ENCODE data around the gene MRAS.
"Not testable (repeated sequence)": the region's sequence is repeated elsewhere in the genome, so short reads cannot be mapped to it uniquely, and the experiment has no call there.

Gene MRAS

DNA sequence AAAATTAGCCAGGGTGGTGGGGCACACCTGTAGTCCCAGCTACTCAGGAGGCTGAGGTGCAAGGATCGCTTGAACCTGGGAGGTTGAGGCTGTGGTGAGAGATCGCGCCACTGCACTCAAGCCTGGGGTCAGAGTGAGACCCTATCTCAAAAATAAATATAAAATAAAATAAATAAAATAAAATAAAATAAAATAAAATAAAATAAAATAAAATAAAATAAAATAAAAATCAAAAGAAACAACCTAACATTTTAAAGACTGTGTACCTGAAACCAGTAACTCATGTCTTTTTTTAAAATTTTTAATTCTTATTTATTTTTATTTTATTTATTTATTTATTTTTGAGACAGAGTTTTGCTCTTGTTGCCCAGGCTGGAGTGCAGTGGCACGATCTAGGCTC lies 78.4 kb downstream of the MRAS start:
- DNase-seq = not testable (repeated sequence)

DNA sequence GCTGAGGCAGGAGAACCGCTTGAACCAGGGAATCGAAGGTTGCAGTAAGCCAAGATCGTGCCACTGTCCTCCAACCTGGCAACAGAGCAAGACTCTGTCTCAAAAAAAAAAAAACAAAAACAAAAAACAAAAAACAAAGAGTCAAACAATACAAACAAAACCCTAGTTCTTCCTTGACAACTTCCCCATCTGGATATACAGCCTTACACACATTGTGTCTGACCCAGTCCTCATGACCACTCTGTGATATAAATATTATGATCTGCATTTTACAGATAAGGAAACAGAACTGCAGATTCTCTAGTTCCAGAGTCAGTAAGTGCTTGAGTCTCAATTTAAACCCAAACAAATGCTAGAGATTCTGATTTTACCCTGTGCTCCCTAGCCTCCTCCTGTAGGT lies 81.3 kb downstream of the MRAS start:
- no peak for DNase-seq

- DNase-seq = no peak
Observed at GRCh38 chr3:138432576-138433240, 84.3 kb downstream of the MRAS start.

GRCh38 chr3:138433892-138434275 lies 85.5 kb downstream of the MRAS start:
- no peak for DNase-seq

DNA sequence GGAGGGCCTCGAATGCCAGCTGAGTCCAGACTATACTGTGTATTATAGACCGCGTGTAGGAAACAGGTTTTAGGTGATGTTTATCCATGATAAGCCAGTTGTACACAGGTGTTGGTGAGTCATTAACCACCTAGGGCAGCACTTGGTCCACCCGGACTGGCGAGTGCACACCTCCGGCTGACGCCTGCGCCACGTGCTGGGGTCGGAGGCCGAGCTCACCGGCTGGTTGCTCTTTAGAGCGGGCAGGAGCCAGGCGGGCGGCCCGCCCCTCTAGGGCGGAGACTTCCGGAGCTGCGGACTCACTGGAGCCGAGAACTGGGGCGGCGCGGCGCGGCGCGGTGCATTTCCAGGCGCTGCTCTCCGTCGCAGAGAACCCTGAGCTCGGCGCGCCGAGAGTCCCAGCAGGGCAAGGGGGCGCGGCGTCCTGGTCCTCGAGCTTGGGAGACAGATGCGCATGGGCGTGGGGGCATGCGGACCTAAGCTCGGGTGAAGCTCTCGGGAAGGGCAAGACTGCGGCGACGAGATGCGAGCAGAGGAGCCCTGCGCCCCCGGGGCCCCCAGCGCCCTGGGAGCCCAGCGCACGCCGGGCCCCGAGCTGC lies 86.0 kb downstream of the MRAS start, which contains the start of gene ESYT3:
TSS of gene ESYT3 (plus strand) at position 341 of the 599 bp plus-strand sequence. CDS start at position 524, 183 bp downstream.
- DNase-seq = peak; percentile 10 to 39

GRCh38 chr3:138434875-138435772 lies 86.7 kb downstream of the MRAS start:
- no peak for DNase-seq

DNA sequence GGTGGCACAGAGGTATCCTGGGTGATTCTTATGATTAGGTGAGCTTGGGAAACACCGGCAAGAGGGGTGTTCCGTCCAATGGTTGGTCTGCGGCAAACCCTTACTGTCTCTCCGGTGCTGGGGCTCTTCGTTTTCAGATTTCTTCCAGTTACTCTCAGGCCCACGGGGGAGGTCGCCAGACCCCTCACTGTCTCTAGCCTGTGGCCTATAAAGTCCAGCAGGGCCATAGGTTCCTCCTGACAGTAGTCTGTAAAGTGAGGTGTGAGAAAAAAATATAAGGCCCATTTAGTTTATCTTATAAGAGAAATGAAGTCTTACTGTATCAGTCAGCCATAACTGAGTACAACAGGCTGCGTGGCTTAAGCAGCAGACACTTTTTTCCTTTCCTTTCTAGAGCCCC lies 87.5 kb downstream of the MRAS start:
- DNase-seq = no peak

DNA sequence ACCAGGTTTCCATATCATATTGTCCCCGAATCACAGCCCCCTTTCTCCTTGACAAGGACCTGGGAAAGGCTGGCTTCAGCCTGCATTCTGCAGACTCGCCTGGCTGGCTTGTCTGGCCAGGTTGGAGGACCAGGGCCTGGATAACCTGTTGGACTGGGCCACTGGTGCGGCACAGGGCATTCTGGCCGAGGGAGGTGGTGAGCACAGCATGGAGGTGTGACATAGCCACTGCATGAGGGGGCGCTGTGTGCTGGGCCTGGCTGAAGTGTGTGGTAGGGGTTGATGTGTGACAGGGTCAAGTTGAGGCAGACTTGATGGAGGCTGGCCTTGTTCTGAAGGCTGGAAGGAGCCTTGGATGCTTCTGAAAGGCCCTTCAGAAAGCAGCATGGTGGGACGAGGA lies 88.9 kb downstream of the MRAS start:
- DNase-seq = no peak

DNA sequence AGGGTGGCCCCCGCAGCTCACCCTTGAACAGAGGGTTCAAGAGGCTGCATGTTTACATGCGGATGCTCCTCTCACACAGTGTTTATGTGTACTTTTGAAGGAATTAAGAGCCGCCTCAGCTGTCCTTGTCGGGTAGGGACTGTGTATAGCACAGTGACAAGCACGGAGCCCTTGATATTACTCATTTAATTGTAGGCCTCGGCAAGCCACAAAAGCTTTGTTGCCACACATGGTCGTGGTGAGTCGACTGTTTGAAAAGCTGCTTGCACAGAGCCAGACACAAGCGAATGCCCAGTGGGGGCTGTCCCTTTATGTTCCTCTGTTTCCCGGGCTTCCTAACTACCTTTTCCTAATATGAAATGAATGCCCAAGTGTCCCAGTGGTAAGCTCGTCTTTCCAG lies 90.5 kb downstream of the MRAS start:
- no peak for DNase-seq

GRCh38 chr3:138439646-138440045 lies 91.3 kb downstream of the MRAS start:
- DNase-seq = no peak

- DNase-seq = no peak
Observed at GRCh38 chr3:138440121-138440521, 91.7 kb downstream of the MRAS start.

DNA sequence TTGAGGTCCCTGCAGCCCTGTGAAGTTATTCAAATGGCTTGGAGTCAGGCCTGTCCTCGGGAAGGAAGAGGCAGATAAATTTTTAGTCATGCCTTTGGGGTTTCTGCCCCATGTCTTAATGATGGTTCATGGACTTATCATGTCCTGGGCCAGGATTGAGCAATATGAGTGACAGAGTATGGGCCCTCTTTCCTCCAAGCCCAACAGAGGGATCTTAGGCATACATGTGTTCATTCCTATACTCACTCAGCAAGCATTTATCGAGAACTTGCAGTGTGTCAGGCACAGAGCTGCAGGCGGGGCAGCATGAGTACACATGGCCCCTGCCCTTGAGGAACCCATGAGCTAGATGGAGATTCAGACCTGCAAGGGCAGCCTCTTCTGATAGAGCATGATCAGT lies 92.2 kb downstream of the MRAS start:
- no peak for DNase-seq

DNA sequence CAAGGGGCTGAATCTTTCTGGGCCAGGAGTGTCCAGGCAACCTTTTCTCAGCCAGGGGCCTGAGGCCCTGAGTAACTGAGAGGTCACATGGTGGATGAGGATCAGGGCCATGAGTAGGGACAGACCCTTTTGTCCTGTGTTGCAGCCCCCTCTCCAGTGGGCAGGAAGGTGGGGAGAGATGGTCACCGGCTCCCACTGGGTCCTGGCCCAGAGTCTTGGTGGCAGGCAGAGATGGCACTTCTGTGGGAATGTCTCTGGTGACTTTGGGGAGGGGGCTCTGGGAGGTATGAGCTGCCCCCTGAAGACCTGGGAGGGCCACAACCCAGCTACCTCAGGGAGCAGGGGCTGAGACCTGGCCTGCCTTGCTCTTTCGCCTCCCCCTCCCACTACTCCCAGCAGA lies 92.9 kb downstream of the MRAS start:
- DNase-seq = no peak

DNA sequence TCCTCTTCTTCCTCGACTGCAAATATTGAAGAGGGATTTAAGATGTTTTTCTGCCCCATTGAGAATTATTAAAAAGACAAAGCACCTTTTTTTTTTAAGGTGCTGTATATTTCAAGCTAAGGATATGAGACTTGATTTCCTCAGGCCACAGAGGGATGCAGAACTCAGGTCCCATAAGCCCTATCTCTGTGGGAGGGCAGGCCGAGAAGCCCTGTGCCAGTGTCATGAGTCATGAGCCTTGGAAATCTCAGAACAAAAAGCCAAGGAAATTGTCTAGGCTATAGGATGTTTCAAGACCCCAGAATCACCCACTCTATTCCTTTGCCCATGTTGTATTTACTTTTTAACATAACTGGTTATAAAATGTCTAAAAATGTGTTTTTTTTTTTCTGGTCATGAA lies 93.4 kb downstream of the MRAS start:
- no peak for DNase-seq

GRCh38 chr3:138442433-138442832 lies 94.1 kb downstream of the MRAS start:
- no peak for DNase-seq

- DNase-seq = no peak
Observed at GRCh38 chr3:138443091-138443490, 94.7 kb downstream of the MRAS start.

- DNase-seq = no peak
Observed at GRCh38 chr3:138443521-138444503, 95.4 kb downstream of the MRAS start.

DNA sequence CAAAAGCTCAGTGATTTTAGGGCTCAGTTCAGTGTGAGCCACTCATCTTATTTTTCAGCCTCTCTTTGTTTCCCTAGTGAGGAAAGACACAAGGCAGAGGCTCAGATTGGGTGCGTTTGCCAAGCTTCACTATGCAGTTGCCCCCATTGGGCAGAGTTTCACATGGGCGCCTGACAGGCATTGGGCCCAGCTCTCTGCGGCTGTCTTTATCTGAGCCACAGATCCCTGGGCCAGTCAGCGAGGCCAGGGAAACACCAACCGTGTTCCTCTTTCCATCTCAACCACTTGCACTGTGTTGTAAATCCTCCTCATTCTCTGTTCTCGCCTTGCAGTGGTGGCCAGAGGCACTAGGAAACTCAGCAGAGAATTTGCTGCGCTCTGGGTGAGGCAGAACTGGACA lies 96.9 kb downstream of the MRAS start:
- DNase-seq = no peak

DNA sequence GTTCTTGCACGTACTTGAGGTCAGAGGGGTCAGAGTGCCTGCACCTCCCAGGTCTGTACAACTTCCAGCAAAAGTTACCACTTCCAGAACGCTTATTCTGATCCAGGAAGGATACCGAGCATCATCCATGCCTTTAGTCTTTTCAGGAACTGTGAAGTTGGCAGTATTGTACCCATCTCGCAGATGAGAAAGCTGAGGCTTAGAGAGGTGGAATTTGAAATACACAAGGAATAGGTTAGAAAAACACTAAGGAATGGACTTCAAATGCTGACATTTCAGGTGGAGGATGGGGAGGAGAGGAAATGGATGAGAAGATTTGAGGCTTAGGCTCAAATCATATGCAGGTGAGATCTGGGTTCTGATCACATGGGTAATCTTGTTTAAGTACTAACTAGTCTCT lies 97.3 kb downstream of the MRAS start:
- no peak for DNase-seq

DNA sequence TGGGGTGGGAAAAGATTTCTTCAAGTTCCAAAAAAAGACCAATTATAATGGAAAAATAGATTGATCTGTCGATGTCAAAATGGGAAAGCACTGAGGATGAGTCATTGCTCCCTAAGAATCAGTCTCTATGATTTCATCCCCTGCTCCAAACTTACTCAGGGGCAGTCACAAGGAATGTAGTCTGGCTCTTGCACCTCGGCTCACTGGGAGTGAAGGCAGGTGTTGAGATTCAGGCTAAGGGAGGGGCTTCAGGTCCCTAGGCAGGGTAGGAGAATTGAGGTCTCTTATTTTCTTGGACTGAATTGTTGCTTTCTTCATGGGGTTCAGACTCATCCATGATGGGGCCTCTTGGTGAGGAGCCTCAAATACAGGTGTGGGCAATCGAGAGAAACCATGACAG lies 100.3 kb downstream of the MRAS start:
- DNase-seq = no peak

GRCh38 chr3:138449490-138449889 lies 101.1 kb downstream of the MRAS start:
- no peak for DNase-seq

- no peak for DNase-seq
Observed at GRCh38 chr3:138450181-138450580, 101.8 kb downstream of the MRAS start.

All from CD4-positive, alpha-beta T cell treated with Interferon alpha-2 for 1 hour (primary cell).